ENCODE data around the gene MTMR10.

The MTMR10 gene

DNA sequence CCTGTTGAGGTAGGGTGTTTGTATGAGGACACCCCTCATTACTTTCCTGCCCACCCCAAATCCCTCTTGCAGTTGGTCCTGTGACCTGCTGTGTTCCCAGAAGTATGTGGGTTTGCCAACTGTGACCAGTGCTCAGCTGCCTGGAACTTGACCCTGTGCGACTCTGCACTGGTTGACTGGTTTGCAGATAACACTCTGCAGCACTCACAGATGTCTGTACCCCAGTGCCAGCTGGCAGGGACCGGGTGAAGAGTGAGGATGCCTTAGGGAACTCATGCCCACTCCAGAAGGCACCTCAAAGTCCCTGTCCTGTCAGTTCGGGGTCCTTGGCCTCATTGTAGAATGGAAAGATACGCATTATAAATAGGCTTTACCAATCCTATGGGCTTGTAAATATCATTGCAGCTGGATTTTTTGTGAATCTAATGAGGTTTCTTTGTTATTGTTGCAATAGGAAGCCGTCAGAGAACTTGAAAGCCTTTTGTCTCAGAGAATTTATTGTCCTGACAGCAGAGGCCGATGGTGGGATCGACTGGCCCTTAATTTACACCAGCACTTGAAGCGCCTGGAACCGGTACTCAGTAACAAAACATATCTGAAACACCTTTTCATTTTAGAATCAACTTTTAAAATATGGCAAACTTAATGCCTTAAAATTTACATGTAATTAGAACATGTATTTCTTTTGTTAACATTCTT is 69.5 kb downstream of the MTMR10 start:
- DNase-seq (ENCODE audit: low read depth, low spot score) = peak; percentile 53

DNA sequence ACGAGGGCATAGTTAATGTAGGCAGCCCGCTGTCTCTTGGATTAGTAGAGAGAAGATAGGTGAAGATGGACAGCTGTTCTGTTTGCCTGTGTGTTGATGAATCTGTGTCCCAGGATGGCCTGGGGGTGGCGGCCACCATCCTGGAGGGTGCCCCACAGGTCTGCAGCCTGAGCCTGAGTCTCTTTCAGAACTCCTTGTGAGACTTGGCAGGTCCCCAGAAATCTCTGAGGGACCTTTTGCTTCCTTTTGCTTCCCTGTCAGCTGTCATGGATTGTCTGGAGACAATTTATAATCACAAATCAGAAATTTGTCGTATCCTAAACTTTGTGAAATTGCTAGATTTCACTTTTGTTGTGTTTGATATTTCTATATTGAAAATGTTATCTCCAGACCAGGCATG is 70.3 kb downstream of the MTMR10 start:
- no peak for DNase-seq (ENCODE audit: low read depth, low spot score)

DNA sequence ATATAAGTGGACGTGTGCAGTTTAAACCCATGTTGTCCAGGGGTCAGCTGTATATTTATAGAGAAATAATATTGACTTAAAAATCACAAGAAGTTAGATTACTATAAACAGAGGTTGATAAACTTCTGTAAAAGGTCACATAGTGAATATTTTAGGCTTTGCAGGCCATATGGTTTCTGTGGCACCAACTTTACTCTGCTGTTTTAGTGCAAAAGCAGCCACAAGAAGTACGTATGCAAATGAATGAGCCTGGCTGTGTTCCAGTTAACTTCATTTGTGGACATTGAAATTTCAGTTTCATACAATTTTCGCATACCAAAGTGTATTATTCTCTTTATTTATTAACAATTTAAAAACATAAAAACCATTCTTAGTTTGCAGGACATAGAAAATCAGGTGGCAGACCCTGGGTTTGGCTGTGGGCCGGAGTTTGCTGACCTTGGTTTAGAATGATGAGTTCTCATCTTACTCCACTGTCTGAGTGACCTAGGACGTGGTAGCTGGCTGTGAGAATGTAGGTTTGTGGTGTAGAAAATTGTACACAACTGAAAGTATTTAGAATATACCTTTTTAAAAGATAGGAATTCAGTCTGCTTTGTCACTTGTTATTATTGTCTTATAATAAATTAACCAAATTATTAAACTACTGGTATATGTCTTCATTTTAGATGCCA is 71.4 kb downstream of the MTMR10 start:
- no peak for DNase-seq (ENCODE audit: low read depth, low spot score)

- no peak for DNase-seq (ENCODE audit: low read depth, low spot score)
Observed at GRCh38 chr15:30918366-30918765, 73.1 kb downstream of the MTMR10 start.

GRCh38 chr15:30917675-30918074 is 73.8 kb downstream of the MTMR10 start:
- no peak for DNase-seq (ENCODE audit: low read depth, low spot score)

DNA sequence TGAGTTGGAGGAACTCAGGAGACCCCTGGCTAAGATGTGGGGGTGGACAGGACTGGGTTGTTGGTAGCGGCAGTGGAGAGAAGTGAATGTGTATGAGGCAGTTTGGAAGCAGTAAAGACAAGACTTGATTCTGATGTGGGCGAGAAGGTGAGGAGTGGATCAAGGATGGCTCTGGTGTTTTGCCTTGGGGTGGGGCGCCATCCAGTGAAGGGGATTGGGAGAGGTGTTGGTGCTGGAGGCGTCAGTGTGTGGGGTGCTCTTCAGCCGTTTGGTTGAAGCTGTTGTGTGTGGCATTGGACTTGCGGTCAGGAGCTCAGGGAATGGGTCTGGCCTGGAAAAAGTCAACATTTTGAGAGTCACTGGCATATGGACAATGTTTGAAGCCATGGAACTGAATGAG is 74.4 kb downstream of the MTMR10 start:
- no peak for DNase-seq (ENCODE audit: low read depth, low spot score)

GRCh38 chr15:30913761-30914160 is 77.7 kb downstream of the MTMR10 start:
- DNase-seq (ENCODE audit: low read depth, low spot score) = no peak

DNA sequence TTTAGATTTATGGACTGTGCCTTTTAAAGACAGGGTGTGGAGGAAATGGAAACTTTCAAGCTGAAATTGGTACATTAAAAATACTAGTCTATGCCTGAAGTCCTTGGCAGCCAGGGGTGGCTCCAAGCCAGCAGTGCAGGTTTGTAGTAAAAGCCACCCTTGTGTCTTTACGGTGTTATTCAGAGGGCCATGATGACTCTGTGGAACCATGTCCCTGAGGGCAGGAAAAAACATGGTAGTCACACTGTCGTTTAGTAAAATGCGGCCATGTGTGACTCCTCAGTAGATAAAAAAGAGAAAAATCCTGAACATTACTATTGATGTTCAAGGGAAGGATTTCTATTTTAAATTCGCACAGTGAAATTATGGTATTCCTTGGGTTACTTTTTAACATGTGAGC is 85.1 kb downstream of the MTMR10 start:
- DNase-seq (ENCODE audit: low read depth, low spot score) = no peak

- DNase-seq (ENCODE audit: low read depth, low spot score) = no peak
Observed at GRCh38 chr15:30905821-30906220, 85.6 kb downstream of the MTMR10 start.

DNA sequence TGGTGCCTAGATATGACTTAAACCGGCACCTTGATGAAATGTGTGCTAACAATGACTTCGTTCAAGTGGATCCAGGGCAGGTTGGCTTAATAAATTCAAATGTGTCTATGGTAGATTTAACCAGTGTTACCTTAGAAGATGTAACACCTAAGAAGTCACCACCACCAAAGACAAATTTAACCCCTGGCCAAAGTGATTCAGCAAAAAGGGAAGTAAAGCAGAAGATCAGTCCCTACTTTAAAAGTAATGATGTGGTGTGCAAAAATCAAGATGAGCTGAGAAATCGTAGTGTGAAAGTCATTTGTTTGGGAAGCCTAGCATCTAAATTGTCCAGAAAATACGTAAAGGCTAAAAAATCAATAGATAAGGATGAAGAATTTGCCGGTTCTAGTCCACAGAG is 86.6 kb downstream of the MTMR10 start:
- no peak for DNase-seq (ENCODE audit: low read depth, low spot score)

DNA sequence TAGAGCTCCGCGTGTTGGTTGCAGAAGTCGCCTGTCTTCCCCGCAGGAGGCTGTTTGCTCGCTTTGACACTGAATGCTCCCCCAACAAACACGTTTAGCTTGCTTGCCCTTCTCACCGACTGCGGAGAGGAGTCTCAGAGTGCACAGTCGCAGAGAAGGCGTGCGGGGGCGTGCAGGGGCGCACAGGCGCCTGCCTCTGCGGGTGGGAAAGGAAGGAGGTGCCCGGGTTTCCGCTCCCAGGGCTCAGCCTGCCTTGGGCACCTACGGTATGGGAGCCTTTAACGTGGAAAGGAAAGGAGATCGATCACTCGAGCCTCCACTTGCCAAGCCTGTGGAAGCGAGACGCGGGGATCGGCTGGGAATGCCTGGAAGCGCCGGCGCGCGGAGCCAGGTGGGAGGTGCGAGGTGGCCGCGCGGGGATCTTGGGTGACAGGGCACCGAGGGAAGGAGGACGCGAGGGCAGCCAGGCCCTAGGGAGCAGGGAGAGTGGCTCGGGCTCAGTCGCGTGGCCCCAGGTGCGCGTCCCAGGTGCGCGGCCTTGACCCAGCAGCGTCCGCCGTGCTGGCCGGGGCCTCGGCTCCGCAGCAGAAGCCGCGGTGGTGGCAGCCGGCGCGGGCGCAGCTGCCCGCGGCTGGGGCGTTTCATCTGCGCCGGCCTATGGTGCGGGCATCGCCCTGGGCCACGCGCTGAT is 87.8 kb downstream of the MTMR10 start, which contains the start of gene FAN1:
TSS of gene FAN1 (plus strand) at position 419 of the 691 bp plus-strand sequence. CDS start 749 bp downstream, outside the sequence.
- peak; percentile 91 for DNase-seq (ENCODE audit: low read depth, low spot score)

- DNase-seq (ENCODE audit: low read depth, low spot score) = no peak
Observed at GRCh38 chr15:30901889-30902288, 89.5 kb downstream of the MTMR10 start.

GRCh38 chr15:30896211-30896606 is 95.2 kb downstream of the MTMR10 start:
- DNase-seq (ENCODE audit: low read depth, low spot score) = no peak

DNA sequence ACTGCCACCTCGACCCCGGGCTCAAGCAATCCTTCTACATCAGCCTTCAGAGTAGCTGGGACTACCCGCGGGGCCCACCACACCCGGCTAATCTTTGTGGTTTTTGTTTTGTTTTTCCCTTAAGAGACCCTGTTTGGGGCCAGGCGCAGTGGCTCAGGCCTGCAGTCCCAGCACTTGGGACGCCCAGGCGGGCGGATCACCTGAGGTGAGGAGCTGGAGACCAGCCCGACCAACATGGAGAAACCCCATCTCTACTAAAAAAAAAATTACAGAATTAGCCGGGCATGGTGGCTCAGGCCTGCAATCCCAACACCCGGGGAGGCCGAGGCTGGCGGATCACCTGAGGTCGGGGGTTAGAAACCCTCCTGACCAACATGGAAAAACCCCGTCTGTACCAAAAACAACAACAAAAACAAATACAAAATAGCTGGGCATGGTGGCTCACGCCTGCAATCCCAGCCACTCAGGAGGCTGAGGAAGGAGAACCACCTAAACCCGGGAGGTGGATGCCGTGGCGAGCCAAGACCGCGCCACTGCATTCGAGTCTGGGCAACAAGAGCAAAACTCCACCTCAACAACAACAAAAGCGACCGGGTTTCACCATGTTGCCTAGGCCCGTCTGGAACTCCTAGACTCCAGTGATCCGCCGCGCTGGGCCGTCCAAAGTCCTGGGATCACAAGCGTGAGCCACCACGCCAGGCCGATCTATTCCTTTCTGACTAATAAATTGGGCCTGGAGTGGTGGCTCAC is 95.8 kb downstream of the MTMR10 start:
- DNase-seq (ENCODE audit: low read depth, low spot score) = peak; percentile 28

GRCh38 chr15:30889196-30889595 is 102.2 kb downstream of the MTMR10 start:
- DNase-seq (ENCODE audit: low read depth, low spot score) = no peak

Measured in ELF-1 (cell line).